Measurements from ENCODE around the gene ADAM12. TPM values are rescaled to one million over a fixed set of nuclear protein-coding genes. Genes with fewer than 3 reads are reported as not detected.

ADAM12 gene
- total RNA-seq, 1 donor from 2014 or later: 41.7 TPM

GRCh38 chr10:126009650-126010049 lies 378.6 kb downstream of the ADAM12 start:
- Mint-ChIP-seq H3K9me3 (ENCODE audit: unreplicated experiment) (no peaks in the 10 kb centered on the region), H3K4me3 (ENCODE audit: unreplicated experiment) (peak overlapping the region; percentile 1), H3K27ac (ENCODE audit: unreplicated experiment) (peak overlapping the region; percentile 81), H3K4me1 (ENCODE audit: unreplicated experiment) (peaks cover 51% of the 10 kb centered on the region), H3K36me3 (ENCODE audit: unreplicated experiment) (peaks cover 10% of the 10 kb centered on the region), H3K27me3 (ENCODE audit: unreplicated experiment) (no peaks in the 10 kb centered on the region)
- no peak for DNase-seq (ENCODE audit: extremely low spot score, unreplicated experiment)
- TF ChIP-seq, protein P1, sequence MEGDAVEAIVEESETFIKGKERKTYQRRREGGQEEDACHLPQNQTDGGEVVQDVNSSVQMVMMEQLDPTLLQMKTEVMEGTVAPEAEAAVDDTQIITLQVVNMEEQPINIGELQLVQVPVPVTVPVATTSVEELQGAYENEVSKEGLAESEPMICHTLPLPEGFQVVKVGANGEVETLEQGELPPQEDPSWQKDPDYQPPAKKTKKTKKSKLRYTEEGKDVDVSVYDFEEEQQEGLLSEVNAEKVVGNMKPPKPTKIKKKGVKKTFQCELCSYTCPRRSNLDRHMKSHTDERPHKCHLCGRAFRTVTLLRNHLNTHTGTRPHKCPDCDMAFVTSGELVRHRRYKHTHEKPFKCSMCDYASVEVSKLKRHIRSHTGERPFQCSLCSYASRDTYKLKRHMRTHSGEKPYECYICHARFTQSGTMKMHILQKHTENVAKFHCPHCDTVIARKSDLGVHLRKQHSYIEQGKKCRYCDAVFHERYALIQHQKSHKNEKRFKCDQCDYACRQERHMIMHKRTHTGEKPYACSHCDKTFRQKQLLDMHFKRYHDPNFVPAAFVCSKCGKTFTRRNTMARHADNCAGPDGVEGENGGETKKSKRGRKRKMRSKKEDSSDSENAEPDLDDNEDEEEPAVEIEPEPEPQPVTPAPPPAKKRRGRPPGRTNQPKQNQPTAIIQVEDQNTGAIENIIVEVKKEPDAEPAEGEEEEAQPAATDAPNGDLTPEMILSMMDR (IDR thresholded peaks at IDR 0.05): no peak

DNA sequence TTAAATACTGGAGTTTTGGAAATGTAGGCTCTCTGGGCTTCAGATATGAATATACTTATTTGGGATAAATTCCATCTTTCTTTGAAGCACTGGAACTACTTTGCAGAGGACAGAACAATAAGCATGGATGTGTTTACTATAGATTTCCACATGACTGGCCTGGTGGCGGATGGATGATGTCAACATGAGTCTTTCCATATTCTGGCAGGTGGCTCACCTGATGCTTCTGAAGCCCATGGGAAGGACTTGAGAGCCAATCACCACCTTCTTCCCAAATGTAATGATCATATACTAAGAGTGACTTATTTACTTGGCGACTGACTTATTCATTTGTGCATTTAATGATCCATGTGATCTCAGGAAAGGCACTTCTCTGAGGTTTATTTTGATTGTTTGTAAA lies 381.4 kb downstream of the ADAM12 start:
- DNase-seq (ENCODE audit: extremely low spot score, unreplicated experiment): no peak
- no peaks in the 10 kb centered on the region for H3K9me3 Mint-ChIP-seq (ENCODE audit: unreplicated experiment)
- H3K27me3 Mint-ChIP-seq (ENCODE audit: unreplicated experiment): no peaks in the 10 kb centered on the region
- H3K4me1 Mint-ChIP-seq (ENCODE audit: unreplicated experiment): peaks cover 38% of the 10 kb centered on the region
- TF ChIP-seq, protein P1 (IDR thresholded peaks at IDR 0.05): no peak
- H3K4me3 Mint-ChIP-seq (ENCODE audit: unreplicated experiment): no peak overlapping the region
- H3K27ac Mint-ChIP-seq (ENCODE audit: unreplicated experiment): no peak overlapping the region
- peaks cover 8% of the 10 kb centered on the region for H3K36me3 Mint-ChIP-seq (ENCODE audit: unreplicated experiment)

GRCh38 chr10:126006264-126006663 lies 382.0 kb downstream of the ADAM12 start:
- no peaks in the 10 kb centered on the region for H3K9me3 Mint-ChIP-seq (ENCODE audit: unreplicated experiment)
- no peak for DNase-seq (ENCODE audit: extremely low spot score, unreplicated experiment)
- H3K4me3 Mint-ChIP-seq (ENCODE audit: unreplicated experiment): no peak overlapping the region
- peaks cover 7% of the 10 kb centered on the region for H3K36me3 Mint-ChIP-seq (ENCODE audit: unreplicated experiment)
- H3K4me1 Mint-ChIP-seq (ENCODE audit: unreplicated experiment): peaks cover 44% of the 10 kb centered on the region
- H3K27me3 Mint-ChIP-seq (ENCODE audit: unreplicated experiment): no peaks in the 10 kb centered on the region
- TF ChIP-seq, protein P1 (IDR thresholded peaks at IDR 0.05): no peak
- H3K27ac Mint-ChIP-seq (ENCODE audit: unreplicated experiment): no peak overlapping the region

GRCh38 chr10:126004752-126005151 lies 383.5 kb downstream of the ADAM12 start:
- Mint-ChIP-seq H3K4me1 (ENCODE audit: unreplicated experiment) (peaks cover 36% of the 10 kb centered on the region), H3K9me3 (ENCODE audit: unreplicated experiment) (no peaks in the 10 kb centered on the region)

GRCh38 chr10:126001576-126001975 lies 386.7 kb downstream of the ADAM12 start:
- Mint-ChIP-seq H3K36me3 (ENCODE audit: unreplicated experiment) (peaks cover 12% of the 10 kb centered on the region), H3K9me3 (ENCODE audit: unreplicated experiment) (no peaks in the 10 kb centered on the region), H3K27me3 (ENCODE audit: unreplicated experiment) (no peaks in the 10 kb centered on the region), H3K4me3 (ENCODE audit: unreplicated experiment) (no peak overlapping the region), H3K27ac (ENCODE audit: unreplicated experiment) (peak overlapping the region; percentile 45), H3K4me1 (ENCODE audit: unreplicated experiment) (peaks cover 15% of the 10 kb centered on the region)
- DNase-seq (ENCODE audit: extremely low spot score, unreplicated experiment): no peak
- TF ChIP-seq, protein P1 (IDR thresholded peaks at IDR 0.05): no peak

More at GRCh38 chr10:126004752-126005151, 383.5 kb downstream of the ADAM12 start:
- DNase-seq (ENCODE audit: extremely low spot score, unreplicated experiment): no peak
- H3K36me3 Mint-ChIP-seq (ENCODE audit: unreplicated experiment): peaks cover 6% of the 10 kb centered on the region
- H3K27me3 Mint-ChIP-seq (ENCODE audit: unreplicated experiment): no peaks in the 10 kb centered on the region
- TF ChIP-seq, protein P1 (IDR thresholded peaks at IDR 0.05): no peak
- no peak overlapping the region for H3K4me3 Mint-ChIP-seq (ENCODE audit: unreplicated experiment)
- H3K27ac Mint-ChIP-seq (ENCODE audit: unreplicated experiment): no peak overlapping the region

Data from osteocyte (in vitro differentiated cells).